ENCODE measurements around the gene R3HDML.

The R3HDML gene

GRCh38 chr20:44361021-44361420, 24.2 kb downstream of the R3HDML start:
- in situ Hi-C loops (cut with MboI; ENCODE audit: low sequenced_read_pairs): no loop called here

GRCh38 chr20:44362466-44362940, 25.7 kb downstream of the R3HDML start:
- in situ Hi-C loops (cut with MboI; ENCODE audit: low sequenced_read_pairs): no loop called here

- in situ Hi-C loops (cut with MboI; ENCODE audit: low sequenced_read_pairs): no loop called here
These were observed 27.2 kb downstream of the R3HDML start for GRCh38 chr20:44364068-44364467.

GRCh38 chr20:44364780-44365179, 27.9 kb downstream of the R3HDML start:
- in situ Hi-C loops (cut with MboI; ENCODE audit: low sequenced_read_pairs): no loop called here

- in situ Hi-C loops (cut with MboI; ENCODE audit: low sequenced_read_pairs): no loop called here
These were observed 30.9 kb downstream of the R3HDML start for GRCh38 chr20:44367746-44368145.

GRCh38 chr20:44370639-44371218, 33.9 kb downstream of the R3HDML start:
- in situ Hi-C loops (cut with MboI; ENCODE audit: low sequenced_read_pairs): no loop called here

- in situ Hi-C loops (cut with MboI; ENCODE audit: low sequenced_read_pairs): no loop called here
These were observed 45.8 kb downstream of the R3HDML start for GRCh38 chr20:44382641-44383040.

GRCh38 chr20:44384423-44385027, 47.7 kb downstream of the R3HDML start:
- in situ Hi-C loops (cut with MboI; ENCODE audit: low sequenced_read_pairs): no loop called here

- in situ Hi-C loops (cut with MboI; ENCODE audit: low sequenced_read_pairs): no loop called here
These were observed 51.7 kb downstream of the R3HDML start for GRCh38 chr20:44388466-44389023.

GRCh38 chr20:44389871-44390270, 53.0 kb downstream of the R3HDML start:
- in situ Hi-C loops (cut with MboI; ENCODE audit: low sequenced_read_pairs): loop anchor here (10.0 kb wide), 1 partner anchor 215 kb away; no protein-coding TSS in a partner anchor

GRCh38 chr20:44390280-44390679, 53.4 kb downstream of the R3HDML start:
- in situ Hi-C loops (cut with MboI; ENCODE audit: low sequenced_read_pairs): loop anchor here (10.0 kb wide), 1 partner anchor 215 kb away; no protein-coding TSS in a partner anchor

- in situ Hi-C loops (cut with MboI; ENCODE audit: low sequenced_read_pairs): loop anchor here (10.0 kb wide), 1 partner anchor 213 kb away; no protein-coding TSS in a partner anchor
These were observed 55.4 kb downstream of the R3HDML start for GRCh38 chr20:44392088-44392775.

- in situ Hi-C loops (cut with MboI; ENCODE audit: low sequenced_read_pairs): loop anchor here (10.0 kb wide), 1 partner anchor 212 kb away; no protein-coding TSS in a partner anchor
These were observed 56.1 kb downstream of the R3HDML start for GRCh38 chr20:44392776-44393607.

GRCh38 chr20:44393608-44394451, 57.0 kb downstream of the R3HDML start:
- in situ Hi-C loops (cut with MboI; ENCODE audit: low sequenced_read_pairs): loop anchor here (10.0 kb wide), 1 partner anchor 211 kb away; no protein-coding TSS in a partner anchor

- in situ Hi-C loops (cut with MboI; ENCODE audit: low sequenced_read_pairs): loop anchor here (10.0 kb wide), 1 partner anchor 210 kb away; no protein-coding TSS in a partner anchor
These were observed 57.5 kb downstream of the R3HDML start for GRCh38 chr20:44394452-44394701.

- in situ Hi-C loops (cut with MboI; ENCODE audit: low sequenced_read_pairs): loop anchor here (10.0 kb wide), 1 partner anchor 210 kb away; no protein-coding TSS in a partner anchor
These were observed 58.0 kb downstream of the R3HDML start for GRCh38 chr20:44394702-44395460.

- in situ Hi-C loops (cut with MboI; ENCODE audit: low sequenced_read_pairs): loop anchor here (10.0 kb wide), 1 partner anchor 209 kb away; no protein-coding TSS in a partner anchor
These were observed 58.9 kb downstream of the R3HDML start for GRCh38 chr20:44395461-44396340.

Measured in HL-60/S4 treated with phorbol 12-myristate 13-acetate at 8.2 ng/mL for 4 days and 3 days (cell line).